CD14-positive monocyte (primary cell): Measurements from ENCODE around the gene LAMP5. TPM values are rescaled to one million over a fixed set of nuclear protein-coding genes. Genes with fewer than 3 reads are reported as not detected.
A peak's percentile ranks its signal among the peaks of the same experiment; 100 is the strongest.

Source experiments
- DNase-seq, 3 donors: peaks; one replicate each; pipeline ENCODE4 v3.0.0-alpha.2; 2011 to 2022
- H2AFZ ChIP-seq: 2 replicates; pipeline ENCODE4 v1.6.0; 2012; ENCODE audit warnings: mild to moderate bottlenecking, low read depth, low read length, inconsistent platforms; ENCODE audit not compliant: insufficient read depth, poor library complexity, severe bottlenecking
- H3K27ac ChIP-seq, 2 donors: 1 replicate in 1 of 2; 2 replicates in 1 of 2; pipeline ENCODE4 v1.5.1; 2012 to 2013; ENCODE audit warnings: low read length in 2 of 2, control low read depth in 1 of 2, inconsistent platforms in 1 of 2, low read depth in 1 of 2, mild to moderate bottlenecking in 1 of 2
- H3K27me3 ChIP-seq, 2 donors: one replicate each; pipeline versions ENCODE4 v1.6.0 to v1.6.1; 2011 to 2013; ENCODE audit warnings: low read length in 2 of 2; ENCODE audit not compliant: control insufficient read depth in 2 of 2, insufficient read depth in 2 of 2
- H3K36me3 ChIP-seq, 2 donors: replicated peaks in 1 of 2; 1 replicate in 1 of 2; 2 replicates in 1 of 2; pipeline versions ENCODE4 v1.5.1 to v1.6.1; 2012 to 2013; ENCODE audit warnings: low read length in 2 of 2, control low read depth in 1 of 2, inconsistent platforms in 1 of 2, mild to moderate bottlenecking in 1 of 2; ENCODE audit not compliant: insufficient read depth in 2 of 2, control insufficient read depth in 1 of 2
- H3K4me1 ChIP-seq, 2 donors: 1 replicate in 1 of 2; 2 replicates in 1 of 2; pipeline versions ENCODE4 v1.5.1 to v1.6.1; 2012 to 2013; ENCODE audit warnings: low read length in 2 of 2, control low read depth in 1 of 2, inconsistent platforms in 1 of 2, mild to moderate bottlenecking in 1 of 2, moderate library complexity in 1 of 2; ENCODE audit not compliant: insufficient read depth in 2 of 2, control insufficient read depth in 1 of 2
- H3K4me2 ChIP-seq: replicated peaks from 2 replicates; pipeline ENCODE3; 2012; ENCODE audit warnings: low read length, moderate library complexity, mild to moderate bottlenecking; ENCODE audit not compliant: poor library complexity, severe bottlenecking; ENCODE audit errors: extremely low read depth
- H3K4me3 ChIP-seq, 3 experiments: fragments of 200-600 bp in 1 of 3; sonication (generic) in 1 of 3; replicated peaks in 1 of 3; 1 replicate in 2 of 3; 2 replicates in 1 of 3; pipeline ENCODE4 v1.5.1; 2011 to 2013; ENCODE audit warnings: low read length in 3 of 3, mild to moderate bottlenecking in 3 of 3, control low read depth in 2 of 3, low read depth in 2 of 3, inconsistent platforms in 1 of 3, moderate library complexity in 1 of 3
- H3K79me2 ChIP-seq: 2 replicates; pipeline ENCODE4 v1.6.0; 2012; ENCODE audit warnings: mild to moderate bottlenecking, control low read depth, inconsistent platforms, low read length, moderate library complexity; ENCODE audit not compliant: insufficient read depth
- H3K9ac ChIP-seq: 2 replicates; pipeline ENCODE4 v1.6.0; 2017; ENCODE audit warnings: low read length, mild to moderate bottlenecking; ENCODE audit not compliant: insufficient read depth, poor library complexity, severe bottlenecking
- H3K9me3 ChIP-seq, 2 donors: replicated peaks in 1 of 2; 1 replicate in 1 of 2; 2 replicates in 1 of 2; pipeline versions ENCODE4 v1.5.1 to v1.6.1; 2012 to 2013; ENCODE audit warnings: low read length in 2 of 2, control low read depth in 1 of 2; ENCODE audit not compliant: control insufficient read depth in 1 of 2, insufficient read depth in 1 of 2
- H4K20me1 ChIP-seq: 2 replicates; pipeline ENCODE4 v1.6.0; 2012; ENCODE audit warnings: mild to moderate bottlenecking, low read length, control low read depth, moderate library complexity; ENCODE audit not compliant: insufficient read depth
- H3K27ac Mint-ChIP-seq, 7 donors: one replicate each; pipeline ENCODE4 v1.8.0; 2020; ENCODE audit warnings: mild to moderate bottlenecking in 7 of 7, mixed read lengths in 7 of 7, moderate library complexity in 6 of 7, inconsistent platforms in 2 of 7
- H3K27me3 Mint-ChIP-seq, 3 donors: one replicate each; pipeline ENCODE4 v1.8.0; 2021 to 2022; ENCODE audit warnings: low read depth in 3 of 3, mild to moderate bottlenecking in 3 of 3, mixed read lengths in 3 of 3, moderate library complexity in 3 of 3, inconsistent platforms in 1 of 3
- H3K36me3 Mint-ChIP-seq, 2 donors: one replicate each; pipeline ENCODE4 v1.8.0; 2020; ENCODE audit warnings: mixed read lengths in 2 of 2, inconsistent platforms in 1 of 2, mild to moderate bottlenecking in 1 of 2
- H3K4me1 Mint-ChIP-seq: one replicate; pipeline ENCODE4 v1.8.0; 2020; ENCODE audit warnings: mild to moderate bottlenecking, mixed read lengths
- H3K4me3 Mint-ChIP-seq, 2 donors: one replicate each; pipeline ENCODE4 v1.8.0; 2020; ENCODE audit warnings: mild to moderate bottlenecking in 2 of 2, mixed read lengths in 2 of 2, moderate library complexity in 1 of 2
- H3K9me3 Mint-ChIP-seq, 7 donors: one replicate each; pipeline ENCODE4 v1.8.0; 2020 to 2022; ENCODE audit warnings: mixed read lengths in 7 of 7, mild to moderate bottlenecking in 6 of 7, moderate library complexity in 6 of 7, inconsistent platforms in 2 of 7
- WGBS: methylation state at CpG from one replicate; pipeline ENCODE4 v1.1.5; 2013; ENCODE audit warnings: missing lambda C conversion rate; ENCODE audit not compliant: insufficient coverage; 5-methylcytosine and 5-hydroxymethylcytosine counted together
- intact Hi-C, 2 donors: fragments of 100-400 bp; cut with micrococcal nuclease; formaldehyde crosslinking; loops; one replicate each; pipeline versions ENCODE4 v1.15.0 to v1.15.1; 2023
- polyA minus RNA-seq: library from RNA; depleted of rRNA, polyadenylated mRNA; stranded (reverse); fragments of >200 nt; gene quantifications from 2 replicates; pipeline ENCODE4 v1.2.3, GENCODE V29; 2012
- polyA plus RNA-seq, 3 donors: library from polyadenylated mRNA; depleted of rRNA in 1 of 3; unstranded in 2 of 3; stranded (reverse) in 1 of 3; fragments of 300-500 nt in 2 of 3; fragments of >200 nt in 1 of 3; fragmentation: Illumina TruSeq in 2 of 3; gene quantifications; 1 replicate in 2 of 3; 2 replicates in 1 of 3; pipeline ENCODE4 v1.2.3, GENCODE V29; 2012 to 2021
- total RNA-seq, 12 experiments: library from RNA in 1 of 12; stranded (reverse) in 1 of 12; fragments of 120-200 nt in 1 of 12; gene quantifications; one replicate each; pipeline ENCODE4 v1.2.4 and lab custom pipeline; 2013 to 2026; ENCODE audit warnings: mixed read lengths in 6 of 12, inconsistent platforms in 1 of 12
- TF ChIP-seq, protein P1 (sequence below): fragments of 200-600 bp; IDR thresholded peaks from one replicate; pipeline ENCODE4 v1.8.0; 2022; ENCODE audit warnings: antibody characterized with exemption, mild to moderate bottlenecking

The LAMP5 gene, protein sequence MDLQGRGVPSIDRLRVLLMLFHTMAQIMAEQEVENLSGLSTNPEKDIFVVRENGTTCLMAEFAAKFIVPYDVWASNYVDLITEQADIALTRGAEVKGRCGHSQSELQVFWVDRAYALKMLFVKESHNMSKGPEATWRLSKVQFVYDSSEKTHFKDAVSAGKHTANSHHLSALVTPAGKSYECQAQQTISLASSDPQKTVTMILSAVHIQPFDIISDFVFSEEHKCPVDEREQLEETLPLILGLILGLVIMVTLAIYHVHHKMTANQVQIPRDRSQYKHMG
- 2.4 TPM for total RNA-seq (2013)
- polyA plus RNA-seq = 1 to 10 TPM in 2 of 3 donors, under 1 TPM in 1; 0.92 to 2.6 (median 1.5) TPM
- polyA minus RNA-seq = 0.28 and 0.88 TPM in 2 replicates
- total RNA-seq (lab: John Stamatoyannopoulos, UW) = 0.05 to 1.4 (median 0.28) reads per million in 11 experiments

DNA sequence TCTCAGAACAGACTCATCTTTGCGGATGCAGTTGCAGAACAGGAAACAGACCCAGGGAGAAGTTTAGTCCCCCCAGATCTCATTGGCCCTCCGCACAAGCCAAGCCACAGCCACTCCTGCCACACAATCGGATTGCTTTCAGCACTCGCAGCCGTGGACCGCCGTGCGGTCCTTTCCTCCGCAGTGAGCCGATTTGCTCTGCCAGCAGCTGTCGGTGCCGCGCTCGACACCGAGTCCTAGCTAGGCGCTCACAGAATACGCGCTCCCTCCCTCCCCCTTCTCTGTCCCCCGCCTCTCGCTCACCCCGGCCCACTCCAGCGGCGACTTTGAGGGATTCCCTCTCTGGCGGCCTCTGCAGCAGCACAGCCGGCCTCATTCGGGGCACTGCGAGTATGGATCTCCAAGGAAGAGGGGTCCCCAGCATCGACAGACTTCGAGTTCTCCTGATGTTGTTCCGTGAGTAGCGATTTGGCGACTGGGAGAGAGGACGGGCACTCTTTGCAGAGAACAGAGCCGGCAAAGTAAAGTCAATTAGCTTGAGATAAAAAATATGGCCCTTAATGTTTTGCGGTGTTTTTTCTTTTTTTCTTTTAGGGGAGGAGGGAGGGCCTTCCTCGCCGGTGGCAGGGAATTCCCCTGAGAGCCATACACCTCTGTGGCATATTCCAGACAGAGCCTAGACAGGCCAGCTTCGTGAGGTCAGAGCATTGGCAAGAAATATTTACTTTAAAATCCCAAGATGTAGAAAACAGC, at the start of gene LAMP5:
LAMP5 (plus strand) TSS at position 130 of the 753 bp plus-strand sequence; CDS start at position 393, 263 bp downstream.
- 1% methylated on average over 35 of the region's 38 CpGs for WGBS
- Histone ChIP-seq H3K27me3 (peaks cover 64 to 89% of the 10 kb centered on the region in 2 donors), H3K9me3 (peaks cover 0 to 3% of the 10 kb centered on the region in 2 donors), H3K4me3 (peak within 1 kb of the TSS in 1 of 3 experiments; percentile 76), H3K36me3 (no peaks in the 10 kb centered on the region), H3K4me1 (peaks cover 33 to 34% of the 10 kb centered on the region in 2 donors), H2AFZ (no peak within 1 kb of the TSS), H3K79me2 (no peaks in the 10 kb centered on the region), H3K4me2 (peak within 1 kb of the TSS; percentile 91), H4K20me1 (no peaks in the 10 kb centered on the region), H3K27ac (no peak within 1 kb of the TSS), H3K9ac (no peak within 1 kb of the TSS)
- Mint-ChIP-seq H3K4me1 (peaks cover 43% of the 10 kb centered on the region), H3K4me3 (peak within 1 kb of the TSS; percentile 79 to 92), H3K9me3 (peaks cover 0 to 16% (median 6%) of the 10 kb centered on the region in 7 donors), H3K27me3 (peaks cover 80 to 89% (median 87%) of the 10 kb centered on the region in 3 donors), H3K36me3 (peaks cover 21 to 25% of the 10 kb centered on the region in 2 donors), H3K27ac (peak within 1 kb of the TSS in 1 of 7 donors; percentile 24)
- DNase-seq = peak in 1 of 3 donors; percentile 24
- intact Hi-C loops = no loop called here
- TF ChIP-seq, protein P1, sequence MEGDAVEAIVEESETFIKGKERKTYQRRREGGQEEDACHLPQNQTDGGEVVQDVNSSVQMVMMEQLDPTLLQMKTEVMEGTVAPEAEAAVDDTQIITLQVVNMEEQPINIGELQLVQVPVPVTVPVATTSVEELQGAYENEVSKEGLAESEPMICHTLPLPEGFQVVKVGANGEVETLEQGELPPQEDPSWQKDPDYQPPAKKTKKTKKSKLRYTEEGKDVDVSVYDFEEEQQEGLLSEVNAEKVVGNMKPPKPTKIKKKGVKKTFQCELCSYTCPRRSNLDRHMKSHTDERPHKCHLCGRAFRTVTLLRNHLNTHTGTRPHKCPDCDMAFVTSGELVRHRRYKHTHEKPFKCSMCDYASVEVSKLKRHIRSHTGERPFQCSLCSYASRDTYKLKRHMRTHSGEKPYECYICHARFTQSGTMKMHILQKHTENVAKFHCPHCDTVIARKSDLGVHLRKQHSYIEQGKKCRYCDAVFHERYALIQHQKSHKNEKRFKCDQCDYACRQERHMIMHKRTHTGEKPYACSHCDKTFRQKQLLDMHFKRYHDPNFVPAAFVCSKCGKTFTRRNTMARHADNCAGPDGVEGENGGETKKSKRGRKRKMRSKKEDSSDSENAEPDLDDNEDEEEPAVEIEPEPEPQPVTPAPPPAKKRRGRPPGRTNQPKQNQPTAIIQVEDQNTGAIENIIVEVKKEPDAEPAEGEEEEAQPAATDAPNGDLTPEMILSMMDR = no peak

DNA sequence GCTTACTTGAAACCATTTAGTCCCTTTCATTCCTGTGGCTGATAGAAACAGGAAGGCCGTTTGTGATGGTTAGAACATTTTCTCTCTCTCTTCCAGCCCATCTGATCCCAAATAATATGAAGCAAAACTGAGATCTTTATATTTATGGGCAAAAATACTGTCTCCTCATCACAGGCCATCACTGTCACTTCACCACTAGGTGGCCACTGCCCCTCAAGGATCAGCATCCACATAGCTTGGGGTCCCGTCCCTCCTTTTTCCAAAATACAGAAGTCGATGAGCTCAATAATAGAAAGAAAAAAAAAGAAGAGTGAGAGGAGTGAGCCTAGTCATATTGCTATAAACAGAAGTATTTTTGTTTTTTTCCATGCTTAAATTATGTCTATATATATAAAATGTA, 46.4 kb upstream of the LAMP5 start:
- H3K4me1 ChIP-seq = no peaks in the 10 kb centered on the region
- intact Hi-C loops = no loop called here
- H3K27ac ChIP-seq = no peak overlapping the region
- H3K4me1 Mint-ChIP-seq = peaks cover 9% of the 10 kb centered on the region
- DNase-seq = peak in 1 of 3 donors; percentile 18
- no peak overlapping the region for H3K4me3 ChIP-seq
- H3K27me3 Mint-ChIP-seq = peaks cover 1 to 8% (median 3%) of the 10 kb centered on the region in 3 donors
- H3K27ac Mint-ChIP-seq = no peak overlapping the region
- no peak overlapping the region for H3K9ac ChIP-seq
- H3K27me3 ChIP-seq = no peaks in the 10 kb centered on the region
- no peak overlapping the region for H2AFZ ChIP-seq
- no peaks in the 10 kb centered on the region for H3K36me3 Mint-ChIP-seq
- H3K36me3 ChIP-seq = no peaks in the 10 kb centered on the region
- no CpG with 5 or more reads among the region's 3 CpGs for WGBS
- H3K79me2 ChIP-seq = no peaks in the 10 kb centered on the region
- no peaks in the 10 kb centered on the region for H4K20me1 ChIP-seq
- H3K9me3 Mint-ChIP-seq = peaks cover 0 to 9% (median 3%) of the 10 kb centered on the region in 7 donors
- no peak overlapping the region for H3K4me2 ChIP-seq
- H3K9me3 ChIP-seq = no peaks in the 10 kb centered on the region
- peak overlapping the region in 1 of 2 donors; percentile 33 for H3K4me3 Mint-ChIP-seq
- TF ChIP-seq, protein P1 = peak; percentile 80
